ENCODE measurements around the gene ITGAD.
"Not testable (repeated sequence)": the region's sequence is repeated elsewhere in the genome, so short reads cannot be mapped to it uniquely, and the experiment has no call there.

The ITGAD gene

DNA sequence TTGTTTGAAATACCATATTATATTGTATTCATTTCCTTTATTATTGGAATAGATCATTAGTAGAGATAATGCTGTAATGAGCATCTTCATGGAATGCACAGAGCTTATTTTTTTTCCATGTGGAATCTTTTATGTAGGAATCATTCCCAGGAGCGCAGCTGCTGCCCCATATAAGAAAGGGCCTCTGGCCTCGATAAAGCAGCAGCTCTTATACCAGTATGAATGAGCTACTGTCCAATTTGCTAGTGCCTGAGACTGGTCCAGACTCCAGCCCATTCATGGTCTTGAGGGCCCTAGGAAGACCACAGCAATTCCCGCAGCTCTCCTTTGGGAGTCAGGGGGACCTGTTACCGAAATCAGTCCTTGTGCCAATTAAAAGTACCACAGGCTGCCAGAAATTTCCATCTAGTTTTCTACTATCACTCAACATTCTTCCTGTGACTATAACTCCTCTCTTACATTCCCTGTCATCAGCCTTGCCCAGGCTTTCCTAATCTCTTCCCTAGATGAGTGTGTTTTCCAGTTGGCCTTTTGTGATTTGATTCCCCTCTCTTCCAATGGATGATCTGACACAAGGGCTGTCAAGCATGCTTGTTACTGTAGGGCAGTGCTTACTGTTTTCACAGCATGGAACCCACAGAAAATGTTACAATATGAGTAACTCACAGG lies 47.5 kb downstream of the ITGAD start:
- no peak for TF ChIP-seq EZH2phosphoT487 (IDR thresholded peaks at IDR 0.05; ENCODE audit: low read depth)
- TF ChIP-seq, protein P1, sequence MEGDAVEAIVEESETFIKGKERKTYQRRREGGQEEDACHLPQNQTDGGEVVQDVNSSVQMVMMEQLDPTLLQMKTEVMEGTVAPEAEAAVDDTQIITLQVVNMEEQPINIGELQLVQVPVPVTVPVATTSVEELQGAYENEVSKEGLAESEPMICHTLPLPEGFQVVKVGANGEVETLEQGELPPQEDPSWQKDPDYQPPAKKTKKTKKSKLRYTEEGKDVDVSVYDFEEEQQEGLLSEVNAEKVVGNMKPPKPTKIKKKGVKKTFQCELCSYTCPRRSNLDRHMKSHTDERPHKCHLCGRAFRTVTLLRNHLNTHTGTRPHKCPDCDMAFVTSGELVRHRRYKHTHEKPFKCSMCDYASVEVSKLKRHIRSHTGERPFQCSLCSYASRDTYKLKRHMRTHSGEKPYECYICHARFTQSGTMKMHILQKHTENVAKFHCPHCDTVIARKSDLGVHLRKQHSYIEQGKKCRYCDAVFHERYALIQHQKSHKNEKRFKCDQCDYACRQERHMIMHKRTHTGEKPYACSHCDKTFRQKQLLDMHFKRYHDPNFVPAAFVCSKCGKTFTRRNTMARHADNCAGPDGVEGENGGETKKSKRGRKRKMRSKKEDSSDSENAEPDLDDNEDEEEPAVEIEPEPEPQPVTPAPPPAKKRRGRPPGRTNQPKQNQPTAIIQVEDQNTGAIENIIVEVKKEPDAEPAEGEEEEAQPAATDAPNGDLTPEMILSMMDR (IDR thresholded peaks at IDR 0.05; ENCODE audit: low read depth, low read length) = no peak
- no peaks in the 10 kb centered on the region for H3K9me3 ChIP-seq (ENCODE audit: insufficient read depth, low read length)
- H3K9ac ChIP-seq (ENCODE audit: low read length) = no peak overlapping the region

DNA sequence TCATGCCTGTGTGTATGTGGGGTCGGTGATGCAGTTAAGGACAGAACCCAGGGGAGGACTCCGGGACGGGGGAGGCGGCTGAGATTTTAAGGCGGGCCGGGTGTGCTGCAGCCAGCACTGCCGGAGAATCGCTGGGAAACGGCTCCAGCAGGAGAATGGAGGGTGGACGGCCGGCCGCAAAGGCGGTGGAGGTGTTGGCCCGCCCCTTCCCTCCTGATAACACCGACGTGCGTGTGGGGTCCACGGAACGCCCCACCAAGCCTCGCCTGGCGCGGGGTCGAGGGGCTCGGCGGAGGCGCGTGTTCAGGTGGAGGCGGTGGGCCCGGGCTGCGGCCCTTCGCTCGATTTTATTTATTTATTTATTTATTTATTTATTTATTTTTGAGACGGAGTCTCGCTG lies 48.8 kb downstream of the ITGAD start:
- Histone ChIP-seq H3K27me3 (ENCODE audit: low read depth, low read length) (no peaks in the 10 kb centered on the region), H3K4me1 (ENCODE audit: low read length) (peaks cover 14% of the 10 kb centered on the region), H3K9ac (ENCODE audit: low read length) (no peak overlapping the region), H3K4me2 (ENCODE audit: low read length) (no peak overlapping the region), H3K27ac (ENCODE audit: low read length) (no peak overlapping the region), H3K36me3 (replicated peaks; ENCODE audit: low read depth, low read length) (no peaks in the 10 kb centered on the region), H3K4me3 (ENCODE audit: low read length) (no peak overlapping the region), H3K79me2 (ENCODE audit: low read length) (no peaks in the 10 kb centered on the region), H2AFZ (ENCODE audit: low read depth, low read length) (no peak overlapping the region), H3K9me3 (ENCODE audit: insufficient read depth, low read length) (no peaks in the 10 kb centered on the region), H4K20me1 (ENCODE audit: insufficient read depth, low read length) (no peaks in the 10 kb centered on the region)
- no peak for TF ChIP-seq EZH2phosphoT487 (IDR thresholded peaks at IDR 0.05; ENCODE audit: low read depth)
- TF ChIP-seq, protein P1 (IDR thresholded peaks at IDR 0.05; ENCODE audit: low read depth, low read length) = no peak

More for the DNA sequence above, 47.5 kb downstream of the ITGAD start:
- Histone ChIP-seq H3K4me1 (ENCODE audit: low read length) (peaks cover 14% of the 10 kb centered on the region), H3K27ac (ENCODE audit: low read length) (no peak overlapping the region), H3K27me3 (ENCODE audit: low read depth, low read length) (no peaks in the 10 kb centered on the region), H3K36me3 (replicated peaks; ENCODE audit: low read depth, low read length) (no peaks in the 10 kb centered on the region), H3K4me2 (ENCODE audit: low read length) (no peak overlapping the region), H2AFZ (ENCODE audit: low read depth, low read length) (no peak overlapping the region), H4K20me1 (ENCODE audit: insufficient read depth, low read length) (no peaks in the 10 kb centered on the region), H3K79me2 (ENCODE audit: low read length) (no peaks in the 10 kb centered on the region), H3K4me3 (ENCODE audit: low read length) (no peak overlapping the region)

- not testable (repeated sequence) for H3K4me2 ChIP-seq (ENCODE audit: low read length); H2AFZ ChIP-seq (ENCODE audit: low read depth, low read length); H3K9me3 ChIP-seq (ENCODE audit: insufficient read depth, low read length); H3K27ac ChIP-seq (ENCODE audit: low read length); H3K79me2 ChIP-seq (ENCODE audit: low read length); H3K4me1 ChIP-seq (ENCODE audit: low read length); H4K20me1 ChIP-seq (ENCODE audit: insufficient read depth, low read length); H3K9ac ChIP-seq (ENCODE audit: low read length); H3K27me3 ChIP-seq (ENCODE audit: low read depth, low read length); H3K4me3 ChIP-seq (ENCODE audit: low read length); H3K36me3 ChIP-seq (replicated peaks; ENCODE audit: low read depth, low read length)
Observed at GRCh38 chr16:31445931-31446330, 52.8 kb downstream of the ITGAD start.

DNA sequence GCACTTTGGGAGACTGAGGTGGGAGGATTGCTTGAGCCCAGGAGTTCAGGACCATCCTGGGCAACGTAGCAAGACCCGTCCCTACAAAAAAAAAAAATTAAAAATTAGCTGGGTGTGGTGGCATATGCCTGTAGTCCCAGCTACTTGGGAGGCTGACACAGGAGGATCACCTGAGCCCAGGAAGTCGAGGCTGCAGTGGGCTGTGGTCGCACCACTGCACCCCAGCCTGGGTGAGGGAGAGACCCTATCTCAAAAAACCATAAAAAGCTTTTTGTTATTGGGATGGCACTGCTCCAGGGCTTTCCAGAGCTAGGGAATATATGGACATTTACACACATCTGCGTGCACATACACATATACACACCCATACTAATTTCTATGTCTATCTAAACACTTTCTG lies 58.1 kb downstream of the ITGAD start:
- Histone ChIP-seq H3K9me3 (ENCODE audit: insufficient read depth, low read length) (no peaks in the 10 kb centered on the region), H3K9ac (ENCODE audit: low read length) (no peak overlapping the region), H4K20me1 (ENCODE audit: insufficient read depth, low read length) (peaks cover 11% of the 10 kb centered on the region; the same call in 1 of the 2 replicates), H3K4me1 (ENCODE audit: low read length) (0 out of 2 replicates have a peak, but pooled peaks cover 3% of the 10 kb centered on the region), H3K4me3 (ENCODE audit: low read length) (no peak overlapping the region), H3K27ac (ENCODE audit: low read length) (no peak overlapping the region), H3K4me2 (ENCODE audit: low read length) (peak overlapping the region; percentile 20), H3K79me2 (ENCODE audit: low read length) (peaks cover 13% of the 10 kb centered on the region), H3K27me3 (ENCODE audit: low read depth, low read length) (no peaks in the 10 kb centered on the region), H2AFZ (ENCODE audit: low read depth, low read length) (no peak overlapping the region), H3K36me3 (replicated peaks; ENCODE audit: low read depth, low read length) (peaks cover 4% of the 10 kb centered on the region)
- TF ChIP-seq EZH2phosphoT487 (IDR thresholded peaks at IDR 0.05; ENCODE audit: low read depth) = no peak
- TF ChIP-seq, protein P1 (IDR thresholded peaks at IDR 0.05; ENCODE audit: low read depth, low read length) = no peak

All from OCI-LY3 (cell line).